Thymus (tissue), 11 donors: ENCODE results near the gene MAGI3. TPM values are rescaled to one million over a fixed set of nuclear protein-coding genes. Genes with fewer than 3 reads are reported as not detected.
"Not testable (repeated sequence)": the region's sequence is repeated elsewhere in the genome, so short reads cannot be mapped to it uniquely, and the experiment has no call there.

ENCODE experiments used
- DNase-seq, 9 donors: peaks; one replicate each; pipeline ENCODE4 v3.0.0-alpha.2; 2013; ENCODE audit warnings: low spot score in 9 of 9, low read depth in 6 of 9, missing footprints in 1 of 9
- H3K27ac ChIP-seq, 2 donors: one replicate each; pipeline ENCODE4 v1.5.1; 2013; ENCODE audit warnings: control low read depth in 1 of 2, low read depth in 1 of 2, low read length in 1 of 2, mild to moderate bottlenecking in 1 of 2, moderate library complexity in 1 of 2
- H3K27me3 ChIP-seq, 2 donors: one replicate each; pipeline ENCODE4 v1.5.1; 2013; ENCODE audit warnings: low read length in 1 of 2; ENCODE audit not compliant: control insufficient read depth in 2 of 2, insufficient read depth in 1 of 2
- H3K36me3 ChIP-seq, 2 donors: one replicate each; pipeline ENCODE4 v1.5.1; 2013; ENCODE audit warnings: low read length in 1 of 2, mild to moderate bottlenecking in 1 of 2, moderate library complexity in 1 of 2; ENCODE audit not compliant: control insufficient read depth in 2 of 2, insufficient read depth in 2 of 2
- H3K4me1 ChIP-seq, 2 donors: one replicate each; pipeline ENCODE4 v1.5.1; 2013; ENCODE audit warnings: low read length in 2 of 2; ENCODE audit not compliant: control insufficient read depth in 2 of 2, insufficient read depth in 2 of 2
- H3K4me3 ChIP-seq, 2 donors: one replicate each; pipeline ENCODE4 v1.5.1; 2013; ENCODE audit warnings: low read length in 2 of 2, control low read depth in 1 of 2, mild to moderate bottlenecking in 1 of 2
- H3K9me3 ChIP-seq, 2 donors: one replicate each; pipeline ENCODE4 v1.5.1; 2013; ENCODE audit warnings: low read length in 1 of 2, mild to moderate bottlenecking in 1 of 2; ENCODE audit not compliant: control insufficient read depth in 2 of 2, insufficient read depth in 1 of 2
- WGBS: extraction: QIAGEN DNeasy Blood & Tissue Kit; methylation state at CpG from one replicate; pipeline ENCODE4 v1.1.7; 2013; 5-methylcytosine and 5-hydroxymethylcytosine counted together
- polyA plus RNA-seq: library from polyadenylated mRNA; stranded (reverse); fragments of 200-250 nt; gene quantifications from one replicate; pipeline ENCODE4 v1.2.3, GENCODE V29; 2013
- total RNA-seq: library from RNA; stranded (reverse); fragments of 120-200 nt; gene quantifications from one replicate; pipeline ENCODE4 v1.2.4, GENCODE V29; 2013
- donor health status: healthy.

Gene MAGI3
- total and polyA plus RNA-seq, 2 donors, result 4.6 to 6.5 TPM

DNA sequence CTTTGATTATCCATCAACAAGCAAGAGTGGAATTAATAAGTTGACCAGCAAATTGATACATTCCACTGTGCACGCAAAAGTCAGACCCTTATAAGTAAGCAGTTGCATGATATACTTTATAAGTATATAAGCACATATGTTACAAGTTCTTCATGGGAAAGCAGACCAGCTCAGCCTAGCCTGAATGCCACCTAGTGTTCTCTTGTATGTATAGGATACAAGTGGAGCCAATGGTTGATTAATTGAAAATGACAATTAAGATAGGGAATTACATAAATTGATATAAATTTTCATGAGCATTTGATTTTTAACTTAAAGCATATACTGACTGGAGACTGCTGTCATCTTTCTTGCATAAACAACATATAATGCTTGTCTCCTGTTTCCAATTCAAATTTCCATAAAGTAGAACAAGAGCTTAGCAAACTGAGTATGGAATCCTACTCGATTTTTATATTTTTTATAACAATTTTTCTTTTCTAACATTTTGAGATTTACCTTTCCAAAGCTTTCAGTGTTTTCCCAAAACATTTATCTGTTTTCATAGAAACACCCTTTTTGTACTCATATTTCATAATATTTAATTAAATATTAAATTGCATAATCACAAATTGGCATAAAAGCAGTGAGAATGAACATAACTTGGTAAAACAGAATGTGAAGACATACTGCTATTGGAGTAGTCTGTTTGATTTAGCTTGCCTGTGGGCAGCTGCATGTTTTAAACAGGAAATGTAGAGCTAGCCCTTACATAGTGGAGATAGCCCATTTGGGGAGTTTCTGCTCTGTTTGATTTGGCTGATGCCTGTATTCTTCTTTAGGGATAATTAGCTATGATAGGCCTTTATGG, 62.8 kb downstream of the MAGI3 start:
- no peak overlapping the region for H3K4me3 ChIP-seq
- no peaks in the 10 kb centered on the region for H3K27me3 ChIP-seq
- H3K36me3 ChIP-seq, result no peaks in the 10 kb centered on the region
- no peaks in the 10 kb centered on the region for H3K9me3 ChIP-seq
- peak in 3 of 9 donors; percentile 3 to 32 (median 14) for DNase-seq
- WGBS, result 83% methylated on average over 2 of the region's 2 CpGs
- H3K4me1 ChIP-seq, result no peaks in the 10 kb centered on the region
- no peak overlapping the region for H3K27ac ChIP-seq

GRCh38 chr1:113453771-113454083, 63.4 kb downstream of the MAGI3 start:
- no peak for DNase-seq
- Histone ChIP-seq H3K27ac (no peak overlapping the region), H3K4me1 (no peaks in the 10 kb centered on the region), H3K27me3 (no peaks in the 10 kb centered on the region), H3K4me3 (no peak overlapping the region), H3K9me3 (no peaks in the 10 kb centered on the region), H3K36me3 (no peaks in the 10 kb centered on the region)
- 96% methylated on average over 1 of the region's 1 CpG for WGBS

DNA sequence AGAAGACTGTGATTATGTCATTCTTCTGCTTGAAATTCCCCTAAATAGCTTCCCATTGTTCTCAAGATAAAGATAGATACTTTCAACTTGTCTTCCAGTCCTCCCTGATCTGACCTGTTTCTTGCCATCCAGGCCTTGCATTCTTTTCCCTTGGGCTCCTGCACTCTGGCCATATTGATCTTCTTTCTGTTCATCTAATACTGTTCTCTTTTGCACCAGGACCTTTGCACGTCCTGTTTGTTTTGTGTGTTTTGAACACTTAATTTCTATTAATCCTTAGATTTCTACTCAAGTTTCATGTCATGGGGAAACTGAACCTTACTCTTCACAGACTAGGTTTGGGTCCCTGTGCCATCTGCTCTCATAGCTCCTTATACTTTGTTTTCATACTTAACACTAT, 65.1 kb downstream of the MAGI3 start:
- no peaks in the 10 kb centered on the region for H3K9me3 ChIP-seq
- H3K27ac ChIP-seq, result no peak overlapping the region
- no peaks in the 10 kb centered on the region for H3K4me1 ChIP-seq
- WGBS, result 97% methylated on average over 1 of the region's 1 CpG
- H3K27me3 ChIP-seq, result no peaks in the 10 kb centered on the region
- no peaks in the 10 kb centered on the region for H3K36me3 ChIP-seq
- H3K4me3 ChIP-seq, result no peak overlapping the region
- DNase-seq, result no peak

GRCh38 chr1:113456967-113457366, 66.7 kb downstream of the MAGI3 start:
- H3K36me3 ChIP-seq, result no peaks in the 10 kb centered on the region
- no peaks in the 10 kb centered on the region for H3K4me1 ChIP-seq
- H3K9me3 ChIP-seq, result no peaks in the 10 kb centered on the region
- DNase-seq, result no peak
- WGBS, result 92% methylated on average over 2 of the region's 2 CpGs
- H3K27me3 ChIP-seq, result no peaks in the 10 kb centered on the region
- no peak overlapping the region for H3K27ac ChIP-seq
- no peak overlapping the region for H3K4me3 ChIP-seq

GRCh38 chr1:113459279-113459678, 69.0 kb downstream of the MAGI3 start:
- no peaks in the 10 kb centered on the region for H3K4me1 ChIP-seq
- no peak for DNase-seq
- H3K9me3 ChIP-seq, result no peaks in the 10 kb centered on the region
- H3K4me3 ChIP-seq, result no peak overlapping the region
- no peaks in the 10 kb centered on the region for H3K36me3 ChIP-seq
- H3K27ac ChIP-seq, result no peak overlapping the region
- H3K27me3 ChIP-seq, result no peaks in the 10 kb centered on the region

DNA sequence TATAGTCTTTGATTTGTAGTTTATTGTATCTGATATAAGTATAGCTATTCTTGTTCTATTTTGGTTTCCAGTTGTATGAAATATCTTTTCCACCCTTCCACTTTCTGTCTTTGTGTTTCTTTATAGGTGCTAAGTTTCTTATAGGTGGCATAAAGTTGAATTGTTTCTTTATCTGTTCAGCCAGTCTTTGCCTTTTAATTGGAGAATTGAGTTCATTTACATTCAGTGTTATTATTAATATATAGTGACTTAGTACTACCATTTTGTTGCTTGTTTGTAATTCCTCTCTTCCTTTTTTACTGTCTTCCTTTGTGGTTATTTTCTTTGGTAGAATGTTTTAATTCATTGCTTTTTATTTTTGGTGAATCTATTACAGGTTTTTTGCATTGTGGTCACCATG, 77.7 kb downstream of the MAGI3 start:
- Histone ChIP-seq H3K9me3 (no peaks in the 10 kb centered on the region), H3K27ac (no peak overlapping the region), H3K4me1 (no peaks in the 10 kb centered on the region), H3K36me3 (no peaks in the 10 kb centered on the region), H3K27me3 (no peaks in the 10 kb centered on the region), H3K4me3 (no peak overlapping the region)
- DNase-seq, result no peak

DNA sequence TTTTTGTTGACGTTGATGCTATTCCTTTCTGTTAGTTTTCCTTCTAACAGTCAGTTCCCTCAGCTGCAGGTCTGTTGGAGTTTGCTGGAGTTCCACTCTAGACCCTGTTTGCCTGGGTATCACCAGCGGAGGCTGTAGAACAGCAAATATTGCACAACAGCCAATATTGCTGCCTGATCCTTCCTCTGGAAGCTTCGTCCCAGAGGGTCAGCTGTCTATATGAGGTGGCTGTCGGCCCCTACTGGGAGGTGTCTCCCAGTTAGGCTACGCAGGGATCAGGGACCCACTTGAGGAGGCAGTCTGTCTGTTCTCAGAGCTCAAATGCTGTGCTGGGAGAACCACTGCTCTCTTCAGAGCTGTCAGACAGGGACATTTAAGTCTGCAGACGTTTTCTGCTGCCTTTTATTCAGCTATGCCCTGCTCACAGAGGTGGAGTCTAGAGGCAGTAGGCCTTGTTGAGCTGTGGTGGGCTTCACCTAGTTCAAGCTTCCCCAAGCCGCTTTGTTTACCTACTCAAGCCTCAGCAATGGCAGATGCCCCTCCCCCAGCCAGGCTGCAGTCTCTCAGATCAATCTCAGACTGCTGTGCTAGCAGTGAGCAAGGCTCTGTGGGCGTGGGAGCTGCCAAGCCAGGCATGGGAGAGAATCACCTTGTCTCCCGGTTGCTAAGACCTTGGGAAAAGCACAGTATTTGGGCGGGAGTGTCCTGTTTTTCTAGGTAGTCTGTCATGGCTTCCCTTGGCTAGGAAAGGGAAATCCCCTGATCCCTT, 88.3 kb downstream of the MAGI3 start:
- peaks cover 0 to 14% of the 10 kb centered on the region in 2 donors for H3K9me3 ChIP-seq
- WGBS, result 93% methylated on average over 10 of the region's 10 CpGs
- H3K27me3 ChIP-seq, H3K36me3 ChIP-seq, H3K27ac ChIP-seq, H3K4me3 ChIP-seq, DNase-seq, H3K4me1 ChIP-seq: not testable (repeated sequence)

DNA sequence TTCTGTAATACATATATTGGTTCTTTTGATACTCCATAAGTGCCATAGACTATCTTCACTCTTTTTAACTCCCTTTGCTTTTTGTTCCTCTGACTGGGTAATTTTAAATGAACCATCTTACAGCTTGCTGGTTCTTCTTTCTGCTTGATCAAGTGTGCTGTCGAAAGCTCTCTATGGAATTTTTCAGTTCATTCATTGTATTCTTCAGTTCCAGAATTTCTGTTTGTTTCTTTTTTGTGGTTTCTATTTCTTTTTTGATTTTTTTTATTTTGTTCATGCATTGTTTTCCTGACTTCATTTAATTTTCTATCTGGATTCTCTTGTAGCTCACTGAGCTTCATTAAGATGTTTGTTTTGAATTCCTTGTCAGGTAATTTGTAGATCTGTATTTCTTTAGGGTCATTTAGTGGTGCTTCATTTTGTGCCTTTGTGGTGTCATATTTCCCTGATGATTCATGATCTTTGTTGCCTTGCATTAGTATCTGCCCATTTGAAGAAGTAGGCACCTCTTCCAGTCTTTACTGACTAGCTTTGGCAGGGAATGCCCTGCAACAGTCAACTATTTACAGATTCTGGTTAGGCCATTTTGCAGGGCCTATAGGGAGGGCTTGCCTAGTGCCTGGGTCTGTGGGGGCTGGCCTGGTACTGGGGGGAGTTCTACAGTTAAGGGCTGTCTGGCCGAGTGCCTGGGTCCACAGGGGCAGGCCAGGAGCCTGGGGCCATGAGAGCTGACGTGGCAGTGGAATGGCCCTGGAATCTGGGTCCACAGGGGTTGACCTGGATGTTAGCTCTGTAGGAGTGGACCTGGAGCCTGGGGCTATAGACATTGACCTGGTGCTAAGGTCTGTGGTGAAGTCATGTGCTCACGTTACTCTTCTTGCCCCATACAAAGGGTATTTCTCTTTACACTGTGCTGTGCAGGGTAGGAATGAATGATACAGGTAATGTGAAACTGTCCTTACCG, 89.7 kb downstream of the MAGI3 start:
- Histone ChIP-seq H3K36me3 (no peaks in the 10 kb centered on the region), H3K27ac (no peak overlapping the region), H3K4me1 (no peaks in the 10 kb centered on the region), H3K27me3 (no peaks in the 10 kb centered on the region), H3K4me3 (no peak overlapping the region), H3K9me3 (peaks cover 0 to 14% of the 10 kb centered on the region in 2 donors)
- WGBS, result 93% methylated on average over 5 of the region's 5 CpGs
- DNase-seq, result no peak

GRCh38 chr1:113485131-113485530, 94.8 kb downstream of the MAGI3 start:
- not testable (repeated sequence) for DNase-seq, H3K27me3 ChIP-seq, H3K4me1 ChIP-seq, H3K36me3 ChIP-seq, H3K4me3 ChIP-seq, H3K27ac ChIP-seq
- WGBS, result 94% methylated on average over 3 of the region's 3 CpGs
- H3K9me3 ChIP-seq, result peaks cover 0 to 14% of the 10 kb centered on the region in 2 donors
